Transverse colon (tissue), 4 donors: Measurements from ENCODE around the gene PTPRB. TPM values are rescaled to one million over a fixed set of nuclear protein-coding genes. Genes with fewer than 3 reads are reported as not detected.

Experiments
- DNase-seq: peaks from one replicate; pipeline ENCODE4 v3.0.0-alpha.2; 2019
- H3K27ac ChIP-seq, 4 donors: fragments of 200-600 bp; sonication (generic); 2 replicates each; pipeline ENCODE4 v1.5.1; 2016 to 2018; ENCODE audit warnings: inconsistent platforms in 4 of 4
- H3K27me3 ChIP-seq: fragments of 200-600 bp; sonication (generic); 2 replicates; pipeline ENCODE4 v1.5.1; 2017; ENCODE audit warnings: inconsistent platforms
- H3K36me3 ChIP-seq, 4 donors: fragments of 200-600 bp; sonication (generic); 2 replicates each; pipeline ENCODE4 v1.5.1; 2017 to 2019; ENCODE audit warnings: inconsistent platforms in 4 of 4
- H3K4me1 ChIP-seq, 4 donors: fragments of 200-600 bp; sonication (generic); 2 replicates each; pipeline ENCODE4 v1.5.1; 2017 to 2020; ENCODE audit warnings: inconsistent platforms in 4 of 4
- H3K4me3 ChIP-seq, 4 donors: fragments of 200-600 bp; sonication (generic); 1 replicate in 1 of 4; 2 replicates in 3 of 4; pipeline versions ENCODE4 v1.5.1 to v1.6.1; 2017 to 2019; ENCODE audit warnings: inconsistent platforms in 4 of 4
- H3K9me3 ChIP-seq, 2 donors: fragments of 200-600 bp; sonication (generic); 2 replicates each; pipeline ENCODE4 v1.5.1; 2017 to 2019; ENCODE audit warnings: inconsistent platforms in 2 of 2
- CTCF ChIP-seq, 5 experiments: fragments of 200-600 bp in 3 of 5; fragments of 450-650 bp in 2 of 5; sonication (generic) in 3 of 5; IDR thresholded peaks; 1 replicate in 2 of 5; 2 replicates in 3 of 5; pipeline ENCODE4 v1.5.1; 2016 to 2017; ENCODE audit warnings: antibody characterized with exemption in 5 of 5, inconsistent platforms in 3 of 5, mild to moderate bottlenecking in 2 of 5, moderate library complexity in 1 of 5
- EP300 ChIP-seq: sonication (generic); formaldehyde crosslinking; IDR thresholded peaks from one replicate; pipeline ENCODE4 v1.6.1; 2017; ENCODE audit warnings: antibody characterized with exemption, low read depth
- POLR2A ChIP-seq: fragments of 450-650 bp; IDR thresholded peaks from one replicate; pipeline ENCODE4 v1.6.1; 2016; ENCODE audit warnings: antibody characterized with exemption, mild to moderate bottlenecking, moderate library complexity
- POLR2AphosphoS5 ChIP-seq, 3 donors: sonication (generic); formaldehyde crosslinking; IDR thresholded peaks; one replicate each; pipeline ENCODE4 v1.6.1; 2016; ENCODE audit warnings: antibody characterized with exemption in 3 of 3
- WGBS, 2 donors: methylation state at CpG; one replicate each; pipeline ENCODE4 v1.1.5; 2018; ENCODE audit warnings: low coverage in 1 of 2; 5-methylcytosine and 5-hydroxymethylcytosine counted together
- in situ Hi-C, 4 donors: fragments of 200-750 bp; cut with MboI; loops; one replicate each; pipeline versions ENCODE4 v1.15.0 to v1.15.1; 2017; ENCODE audit warnings: low sequenced_read_pairs in 3 of 4, low pct_ligation_motif_present in 1 of 4, low pct_unique_long_range_greater_than_20kb in 1 of 4
- intact Hi-C: fragments of 100-400 bp; cut with DNase I; formaldehyde crosslinking; loops from one replicate; pipeline ENCODE4 v1.15.1; 2023; ENCODE audit warnings: low total_unique reads
- total RNA-seq, 4 donors: library from RNA; depleted of rRNA; stranded (reverse); fragments of >200 nt; gene quantifications; one replicate each; pipeline ENCODE4 v1.1.0, GENCODE V29; 2016

Gene PTPRB
- total RNA-seq, 4 donors from 2014 or later: 17.2 to 29.7 (median 26.2) TPM

- no peaks in the 10 kb centered on the region for H3K4me1 ChIP-seq
- TF ChIP-seq POLR2A (no peak), EP300 (no peak), POLR2AphosphoS5 (IDR thresholded peaks at IDR 0.05) (no peak), CTCF (IDR thresholded peaks at IDR 0.05) (no peak)
- H3K27me3 ChIP-seq: no peaks in the 10 kb centered on the region
- no peaks in the 10 kb centered on the region for H3K36me3 ChIP-seq
- in situ Hi-C loops (no loop called here), intact Hi-C loops (no loop called here)
- no peak for DNase-seq
- no peaks in the 10 kb centered on the region for H3K9me3 ChIP-seq
- H3K27ac ChIP-seq: no peak overlapping the region
- H3K4me3 ChIP-seq: no peak overlapping the region
- WGBS, 2 donors: 54 to 65% methylated on average over 5 of the region's 5 CpGs
These were observed 9.6 kb downstream of the PTPRB start for GRCh38 chr12:70627677-70628076.

GRCh38 chr12:70626180-70626579 lies 11.0 kb downstream of the PTPRB start:
- no peak overlapping the region for H3K27ac ChIP-seq
- no peaks in the 10 kb centered on the region for H3K9me3 ChIP-seq
- in situ Hi-C loops (no loop called here), intact Hi-C loops (no loop called here)
- no peaks in the 10 kb centered on the region for H3K36me3 ChIP-seq
- DNase-seq: no peak
- no peaks in the 10 kb centered on the region for H3K27me3 ChIP-seq
- 85 to 87% methylated on average over 3 of the region's 3 CpGs for WGBS, 2 donors
- H3K4me1 ChIP-seq: no peaks in the 10 kb centered on the region
- H3K4me3 ChIP-seq: no peak overlapping the region
- TF ChIP-seq EP300 (no peak), CTCF (IDR thresholded peaks at IDR 0.05) (no peak), POLR2A (no peak), POLR2AphosphoS5 (IDR thresholded peaks at IDR 0.05) (no peak)

- Histone ChIP-seq H3K27ac (no peak overlapping the region), H3K27me3 (no peaks in the 10 kb centered on the region), H3K4me1 (no peaks in the 10 kb centered on the region), H3K9me3 (no peaks in the 10 kb centered on the region), H3K4me3 (no peak overlapping the region), H3K36me3 (no peaks in the 10 kb centered on the region)
- DNase-seq: no peak
- TF ChIP-seq EP300 (no peak), POLR2AphosphoS5 (IDR thresholded peaks at IDR 0.05) (no peak), POLR2A (no peak), CTCF (IDR thresholded peaks at IDR 0.05) (no peak)
- WGBS, 2 donors: 64 to 74% methylated on average over 2 to 5 of the region's 5 CpGs
- intact Hi-C loops (no loop called here), in situ Hi-C loops (no loop called here)
These were observed 17.6 kb downstream of the PTPRB start for GRCh38 chr12:70619471-70620152.

GRCh38 chr12:70618371-70618770 lies 18.9 kb downstream of the PTPRB start:
- Histone ChIP-seq H3K27me3 (no peaks in the 10 kb centered on the region), H3K4me3 (no peak overlapping the region), H3K9me3 (no peaks in the 10 kb centered on the region), H3K36me3 (no peaks in the 10 kb centered on the region), H3K27ac (no peak overlapping the region), H3K4me1 (no peaks in the 10 kb centered on the region)
- WGBS, 2 donors: 95 to 100% methylated on average over 3 to 4 of the region's 4 CpGs
- intact Hi-C loops: no loop called here
- TF ChIP-seq CTCF (IDR thresholded peaks at IDR 0.05) (no peak), POLR2A (no peak)
- DNase-seq: no peak
- in situ Hi-C loops: no loop called here
